GM20431 (cell line): Measurements from ENCODE around the gene TMEM131.
"Not testable (repeated sequence)": the region's sequence is repeated elsewhere in the genome, so short reads cannot be mapped to it uniquely, and the experiment has no call there.

Source experiments
- in situ Hi-C: fragments of 300-500 bp; cut with MseI, MboI; formaldehyde crosslinking; loops from one replicate; pipeline ENCODE4 v1.15.0; 2020; ENCODE audit warnings: low sequenced_read_pairs; ENCODE audit not compliant: unreplicated experiment

Gene TMEM131

GRCh38 chr2:97918818-97919217 is 76.9 kb downstream of the TMEM131 start:
- in situ Hi-C loops, result no loop called here

GRCh38 chr2:97917668-97918067 is 78.1 kb downstream of the TMEM131 start:
- in situ Hi-C loops, result not testable (repeated sequence)

GRCh38 chr2:97914691-97915213 is 81.0 kb downstream of the TMEM131 start:
- in situ Hi-C loops, result no loop called here

- in situ Hi-C loops, result no loop called here
Observed at GRCh38 chr2:97913846-97914245, 81.9 kb downstream of the TMEM131 start.

- in situ Hi-C loops, result no loop called here
Observed at GRCh38 chr2:97911922-97912575, 83.7 kb downstream of the TMEM131 start.

- in situ Hi-C loops, result no loop called here
Observed at GRCh38 chr2:97911206-97911921, 84.4 kb downstream of the TMEM131 start.

- in situ Hi-C loops, result no loop called here
Observed at GRCh38 chr2:97910403-97911205, 85.1 kb downstream of the TMEM131 start.

GRCh38 chr2:97908208-97908676 is 87.5 kb downstream of the TMEM131 start:
- in situ Hi-C loops, result no loop called here

- in situ Hi-C loops, result no loop called here
Observed at GRCh38 chr2:97907369-97908100, 88.2 kb downstream of the TMEM131 start.

GRCh38 chr2:97906307-97906706 is 89.4 kb downstream of the TMEM131 start:
- in situ Hi-C loops, result no loop called here

GRCh38 chr2:97905294-97905693 is 90.5 kb downstream of the TMEM131 start:
- in situ Hi-C loops, result no loop called here

GRCh38 chr2:97901862-97902261 is 93.9 kb downstream of the TMEM131 start:
- in situ Hi-C loops, result no loop called here

GRCh38 chr2:97900806-97901205 is 94.9 kb downstream of the TMEM131 start:
- in situ Hi-C loops, result no loop called here

- in situ Hi-C loops, result not testable (repeated sequence)
Observed at GRCh38 chr2:97893042-97893441, 102.7 kb downstream of the TMEM131 start.

GRCh38 chr2:97891611-97892010 is 104.1 kb downstream of the TMEM131 start:
- in situ Hi-C loops, result no loop called here

- in situ Hi-C loops, result no loop called here
Observed at GRCh38 chr2:97889156-97889555, 106.6 kb downstream of the TMEM131 start.

- in situ Hi-C loops, result no loop called here
Observed at GRCh38 chr2:97885841-97886240, 109.9 kb downstream of the TMEM131 start.

- in situ Hi-C loops, result no loop called here
Observed at GRCh38 chr2:97880334-97880733, 115.4 kb downstream of the TMEM131 start.

GRCh38 chr2:97878865-97879264 is 116.9 kb downstream of the TMEM131 start:
- in situ Hi-C loops, result no loop called here

GRCh38 chr2:97878317-97878716 is 117.4 kb downstream of the TMEM131 start:
- in situ Hi-C loops, result not testable (repeated sequence)
